GM18858 (cell line): Measurements from ENCODE around the gene SENP1.

Experiments used
- ATAC-seq: cut with Tn5 transposase; IDR thresholded peaks from one replicate; pipeline ENCODE4 v1.9.1; 2021; ENCODE audit not compliant: unreplicated experiment

Gene SENP1

DNA sequence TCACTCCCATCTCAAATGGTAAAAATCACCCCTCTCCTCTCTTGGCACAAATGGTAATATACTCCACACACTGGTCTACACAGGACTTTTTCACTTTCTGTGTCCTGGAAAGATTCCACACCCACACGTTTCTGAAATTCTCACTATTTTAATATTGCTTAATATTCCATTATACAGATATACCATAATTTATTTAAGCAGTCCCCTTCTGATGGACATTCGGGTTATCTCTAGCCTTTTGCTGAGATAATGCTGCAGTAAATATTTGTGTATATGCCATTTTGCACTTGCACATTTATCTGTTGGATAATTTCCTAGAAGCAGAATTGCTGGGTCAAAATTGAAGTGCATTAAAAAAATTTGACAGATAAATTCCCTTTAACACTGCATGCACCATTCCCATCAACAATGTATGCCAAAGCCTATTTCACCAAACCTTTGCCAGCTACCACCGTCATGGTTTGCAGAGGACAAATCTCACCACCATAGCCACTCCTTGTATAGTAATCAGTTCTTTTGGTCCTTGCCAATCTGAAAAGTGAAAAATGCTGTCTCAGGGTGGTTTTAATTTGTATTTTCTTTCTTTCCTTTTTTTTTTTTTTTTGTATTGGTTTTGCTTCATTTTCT is 86.1 kb downstream of the SENP1 start:
- no peak for ATAC-seq

DNA sequence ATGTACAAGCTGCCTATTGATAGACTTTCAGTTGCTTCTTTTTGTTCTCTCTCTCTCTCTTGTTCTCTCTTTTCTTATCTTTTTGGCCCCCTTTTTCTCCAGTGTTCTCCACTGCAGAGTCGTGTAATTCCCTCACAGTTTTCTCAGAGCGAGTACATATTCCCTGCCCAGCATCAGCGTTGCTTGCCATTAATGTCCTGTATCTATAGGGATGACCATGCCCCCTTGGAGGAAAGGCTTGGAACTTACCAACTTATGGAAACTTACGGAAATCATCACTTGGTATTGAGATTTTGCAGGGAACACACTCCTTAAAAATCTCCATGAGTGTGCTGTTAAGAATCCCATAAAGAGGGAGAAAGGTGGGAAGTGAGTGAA is 87.3 kb downstream of the SENP1 start:
- ATAC-seq = no peak

DNA sequence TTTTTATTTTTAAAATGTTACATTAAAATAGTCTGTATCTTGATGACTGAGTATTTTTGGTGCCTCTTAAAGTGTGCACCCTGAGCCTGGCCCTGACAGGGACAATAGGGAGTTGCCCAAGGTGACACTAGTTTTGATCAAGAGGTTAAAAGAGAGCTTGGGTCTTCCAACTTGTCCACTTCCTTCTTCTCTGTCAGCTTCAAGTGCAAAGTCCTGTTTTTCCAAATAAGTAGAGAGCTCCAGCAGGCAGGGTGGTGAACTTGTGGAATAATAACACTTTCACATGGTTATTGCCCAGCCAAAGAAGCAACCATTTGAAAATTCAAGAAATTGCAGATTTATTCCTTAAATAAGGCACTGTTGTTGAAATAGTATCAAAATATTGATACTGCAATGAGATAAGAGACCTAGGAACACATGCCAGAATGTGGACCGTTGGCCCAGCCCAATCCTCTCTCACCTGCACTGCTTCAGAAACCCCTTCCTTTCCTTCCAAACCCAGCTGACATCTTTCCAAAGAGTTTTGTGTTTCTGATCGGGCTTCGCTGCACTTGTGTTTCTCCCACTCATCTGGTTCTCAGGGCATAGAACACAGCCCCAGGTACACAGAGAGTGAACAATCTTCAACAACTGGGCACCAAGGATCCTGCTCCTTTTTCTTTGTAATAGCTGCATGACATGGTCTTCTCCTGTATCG is 87.8 kb downstream of the SENP1 start:
- no peak for ATAC-seq

DNA sequence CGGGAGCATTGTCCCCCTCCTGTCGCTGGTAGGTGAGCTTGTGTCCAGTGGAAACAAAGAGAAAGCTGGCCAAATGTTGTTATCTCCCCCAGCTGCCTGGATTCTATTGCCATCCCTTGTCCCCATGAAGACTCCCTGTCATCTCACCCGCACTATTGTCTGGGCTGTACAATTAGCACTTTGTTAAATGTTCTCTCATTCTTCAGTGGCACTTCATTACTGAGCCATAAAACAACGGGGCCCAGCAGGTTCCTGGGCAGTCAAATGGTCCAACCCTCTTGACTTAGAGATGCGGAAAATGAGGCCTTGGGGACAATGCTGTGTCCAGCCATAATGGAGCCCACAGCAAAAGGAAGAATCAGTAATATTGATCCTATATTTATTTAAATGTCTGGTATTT is 88.4 kb downstream of the SENP1 start:
- ATAC-seq = no peak

DNA sequence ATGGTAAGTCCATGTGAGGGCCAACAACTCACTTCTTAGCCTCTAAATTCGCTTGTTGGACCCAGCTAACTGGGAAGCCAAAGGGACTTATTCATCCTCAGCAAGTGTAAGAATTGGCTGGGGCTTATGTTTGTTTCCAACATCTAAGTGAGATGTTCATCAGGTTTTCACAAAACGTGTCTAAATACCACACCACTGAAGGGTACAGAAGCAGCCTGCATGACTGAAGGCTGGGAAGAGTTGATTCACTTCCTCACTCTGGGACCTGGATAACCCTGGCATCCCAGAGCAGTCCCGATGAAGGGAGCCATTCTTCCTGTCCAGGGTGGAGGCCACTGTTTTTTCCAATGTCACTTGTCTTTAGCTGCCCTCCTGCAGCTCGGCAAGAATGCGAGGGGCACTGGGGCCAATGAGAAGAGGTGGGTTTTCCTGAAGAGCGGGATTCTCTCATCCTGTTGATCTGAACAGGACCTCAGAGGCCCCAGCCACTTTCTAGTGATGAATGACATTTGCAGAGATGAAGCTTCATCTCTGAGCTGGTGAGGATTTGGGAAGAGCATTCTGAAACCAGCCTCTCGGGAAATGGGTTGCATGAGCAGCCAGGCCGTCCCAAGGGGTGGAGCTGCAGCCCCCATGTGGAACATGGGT is 89.4 kb downstream of the SENP1 start:
- no peak for ATAC-seq

DNA sequence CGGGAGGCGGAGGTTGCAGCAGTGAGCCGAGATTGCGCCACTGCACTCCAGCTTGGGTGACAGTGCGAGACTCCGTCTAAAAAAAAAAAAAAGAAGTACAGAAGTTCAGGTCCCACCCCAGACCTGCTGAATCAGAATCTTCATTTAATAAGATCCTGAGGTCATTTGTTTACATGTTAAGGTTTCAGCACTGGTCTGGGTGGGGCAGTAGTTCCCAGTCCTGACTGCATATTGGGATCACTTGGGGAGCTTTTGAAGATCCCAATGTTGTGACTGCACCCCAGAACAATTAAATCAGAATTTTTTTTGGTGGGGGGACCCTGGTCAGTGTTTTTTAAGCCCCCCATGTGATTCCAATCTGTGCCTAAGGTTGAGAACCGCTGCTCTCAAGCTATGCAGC is 89.9 kb downstream of the SENP1 start:
- ATAC-seq = no peak

DNA sequence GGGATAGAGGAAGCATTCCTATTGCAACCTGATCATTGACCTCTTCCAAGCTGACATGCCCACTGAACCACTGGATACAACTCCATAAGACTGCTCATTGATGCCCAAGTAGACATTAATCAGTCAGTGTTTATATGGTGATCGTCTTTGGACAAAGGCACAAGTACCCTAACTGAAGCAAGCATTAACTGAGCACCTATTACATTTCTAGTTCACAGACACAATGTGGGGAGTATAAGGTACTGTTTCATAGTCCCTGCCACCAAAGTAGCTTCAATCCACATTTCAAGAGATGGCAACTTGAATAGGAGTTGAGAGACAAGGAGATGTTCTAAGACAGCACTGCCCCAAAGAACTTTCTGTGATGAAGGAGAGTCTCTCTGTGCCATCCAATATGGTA is 90.8 kb downstream of the SENP1 start:
- no peak for ATAC-seq

DNA sequence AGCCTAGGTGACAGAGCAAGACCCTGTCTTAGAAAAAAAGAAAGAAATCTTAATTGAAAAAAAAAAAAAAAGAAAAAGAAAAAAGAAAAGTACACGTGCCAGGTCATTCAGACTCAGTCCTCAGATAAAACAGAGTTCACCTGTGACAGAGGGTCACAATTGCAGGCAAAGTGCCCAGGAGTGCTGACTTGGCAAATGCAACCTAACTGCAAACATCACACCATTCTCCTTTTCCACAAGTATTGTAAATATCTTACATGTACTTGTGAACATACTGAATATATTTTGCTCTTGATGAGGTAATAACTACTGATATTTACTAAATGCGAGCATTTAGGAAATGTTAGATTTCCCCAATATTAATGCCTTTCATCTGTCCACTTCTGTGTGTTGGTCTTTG is 92.6 kb downstream of the SENP1 start:
- no peak for ATAC-seq

DNA sequence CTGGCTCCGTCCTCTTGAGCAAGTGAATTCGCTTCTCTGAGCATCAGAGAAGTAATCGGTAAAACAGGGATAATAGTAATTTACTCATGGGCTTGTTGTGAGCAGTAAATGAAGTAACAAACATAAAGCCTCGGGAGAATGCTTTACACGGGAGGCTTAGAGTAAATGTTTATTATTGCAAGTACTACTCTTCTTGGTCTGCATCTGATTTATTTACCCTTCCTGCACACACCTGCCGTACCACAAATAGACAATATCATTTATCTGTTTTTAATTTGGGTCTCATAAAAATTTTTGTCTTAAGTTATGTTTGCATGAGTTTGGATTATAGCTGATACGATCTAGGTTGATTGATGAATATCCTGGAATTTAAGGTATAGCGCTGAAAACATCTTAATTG is 93.8 kb downstream of the SENP1 start:
- ATAC-seq = no peak

DNA sequence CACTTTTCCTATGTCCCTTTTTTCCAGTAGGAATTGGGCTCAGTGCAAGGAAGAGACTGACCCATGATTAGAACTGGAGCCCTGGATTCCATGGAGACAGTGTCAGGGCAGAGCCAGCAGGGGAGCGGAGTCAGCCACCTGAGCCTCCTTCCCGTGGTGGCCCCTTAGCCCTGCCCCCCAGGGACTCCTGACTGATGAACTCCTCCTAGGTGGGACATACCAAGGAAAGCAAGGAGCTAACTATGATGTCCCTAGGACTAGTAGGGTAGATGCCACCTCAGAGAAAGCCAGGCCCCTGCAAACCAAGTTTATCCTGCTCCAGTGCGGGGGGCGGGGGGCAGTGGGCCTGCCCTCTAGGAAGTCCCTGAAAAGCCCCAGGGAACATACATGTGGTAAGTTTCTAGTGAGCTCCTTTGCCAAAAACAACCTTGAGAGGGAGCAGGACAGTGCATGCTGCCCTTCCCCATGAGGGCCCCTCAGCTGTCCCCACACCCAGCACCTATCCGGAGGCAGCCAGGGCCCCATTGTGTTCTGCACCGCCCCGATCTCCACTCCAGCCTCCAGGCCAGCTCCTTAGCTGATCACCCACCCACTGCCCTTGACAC is 95.4 kb downstream of the SENP1 start:
- ATAC-seq = no peak

DNA sequence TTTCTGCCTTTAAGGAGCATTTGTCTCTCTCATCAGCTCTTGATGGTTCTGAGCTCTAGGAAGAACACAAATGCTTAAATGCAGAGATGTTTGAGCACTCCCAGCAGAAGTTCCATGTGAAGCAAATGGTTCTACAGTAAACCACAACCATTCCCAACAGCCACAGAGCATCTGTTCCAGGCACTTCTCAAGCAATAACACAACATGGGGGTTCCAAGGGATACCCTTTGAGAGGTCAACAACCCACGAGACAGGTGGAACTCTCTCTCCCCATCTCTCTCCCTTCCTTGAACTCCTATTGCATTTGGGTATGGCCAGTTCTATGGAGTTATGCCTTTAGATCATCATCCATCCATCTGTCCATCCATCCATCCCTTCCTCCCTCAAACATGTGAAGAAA is 96.4 kb downstream of the SENP1 start:
- ATAC-seq = no peak

DNA sequence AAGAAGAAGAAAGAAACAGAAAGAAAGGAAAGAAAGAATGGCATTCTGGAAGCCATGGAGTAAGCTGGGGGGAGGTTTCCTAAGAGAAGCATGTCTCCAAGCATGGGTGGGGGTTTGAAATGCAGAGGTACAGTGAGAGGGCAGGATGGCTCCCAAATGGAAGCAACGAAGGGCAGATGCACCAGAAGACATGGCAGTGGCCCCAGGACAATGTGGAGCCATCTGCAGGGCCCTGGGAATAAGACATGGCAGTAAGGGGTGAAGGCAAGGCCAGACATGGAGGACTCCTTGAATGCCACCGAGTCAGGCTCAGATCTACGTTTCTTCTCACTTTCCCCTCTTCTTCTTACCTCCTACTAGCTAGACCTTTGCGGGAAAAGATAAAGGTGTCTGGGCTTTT is 96.9 kb downstream of the SENP1 start:
- no peak for ATAC-seq

DNA sequence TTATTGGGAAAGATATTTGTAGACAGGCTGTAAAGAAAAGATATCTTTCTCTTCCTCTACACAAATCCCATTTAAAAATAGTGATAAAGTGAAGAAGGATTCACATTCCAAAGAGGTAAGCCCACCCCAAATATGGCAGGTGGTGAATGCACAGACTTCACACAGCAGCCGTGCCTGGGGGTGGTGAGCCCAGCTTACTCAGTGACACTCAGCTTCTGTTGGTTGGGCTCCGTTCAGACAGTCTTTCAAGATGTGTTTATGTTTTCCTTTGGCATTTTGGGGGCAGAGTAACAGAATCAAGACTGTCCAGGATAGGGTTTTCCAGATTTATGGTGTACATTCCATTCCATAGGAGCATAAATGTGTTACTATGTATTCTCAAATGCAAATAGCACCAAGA is 97.5 kb downstream of the SENP1 start:
- no peak for ATAC-seq

DNA sequence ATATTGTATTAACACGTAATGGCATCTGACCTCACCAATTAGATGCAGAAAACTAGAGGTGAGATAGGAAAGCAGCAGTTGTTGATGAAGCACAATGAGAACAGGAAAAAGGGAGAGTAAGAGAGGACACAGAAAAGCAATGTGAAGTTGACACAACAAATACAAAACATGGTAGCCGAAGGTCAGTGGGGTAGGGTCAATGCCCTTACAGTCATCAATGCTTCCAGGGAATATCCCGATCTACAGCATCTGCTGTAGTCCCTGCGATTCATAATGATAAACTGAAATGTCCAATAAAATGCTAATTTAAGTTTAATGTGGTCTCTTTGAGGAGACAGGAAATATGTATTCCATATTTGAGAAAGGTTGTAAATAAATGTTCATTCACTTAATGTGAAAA is 98.7 kb downstream of the SENP1 start:
- no peak for ATAC-seq

DNA sequence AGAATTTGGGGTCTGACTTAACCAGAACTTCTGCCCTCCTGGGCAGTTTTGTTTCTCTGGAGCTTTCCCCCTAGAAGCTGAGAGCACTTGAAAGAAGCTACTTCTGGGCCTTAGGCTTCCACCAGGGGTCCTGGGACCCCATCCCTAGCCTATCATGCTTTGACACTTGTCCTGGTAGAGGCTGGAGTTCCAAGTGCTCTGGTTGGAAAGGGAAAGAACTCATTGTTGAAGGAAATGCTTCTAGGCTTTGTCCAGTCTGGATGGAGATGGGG is 100.2 kb downstream of the SENP1 start:
- ATAC-seq = no peak

DNA sequence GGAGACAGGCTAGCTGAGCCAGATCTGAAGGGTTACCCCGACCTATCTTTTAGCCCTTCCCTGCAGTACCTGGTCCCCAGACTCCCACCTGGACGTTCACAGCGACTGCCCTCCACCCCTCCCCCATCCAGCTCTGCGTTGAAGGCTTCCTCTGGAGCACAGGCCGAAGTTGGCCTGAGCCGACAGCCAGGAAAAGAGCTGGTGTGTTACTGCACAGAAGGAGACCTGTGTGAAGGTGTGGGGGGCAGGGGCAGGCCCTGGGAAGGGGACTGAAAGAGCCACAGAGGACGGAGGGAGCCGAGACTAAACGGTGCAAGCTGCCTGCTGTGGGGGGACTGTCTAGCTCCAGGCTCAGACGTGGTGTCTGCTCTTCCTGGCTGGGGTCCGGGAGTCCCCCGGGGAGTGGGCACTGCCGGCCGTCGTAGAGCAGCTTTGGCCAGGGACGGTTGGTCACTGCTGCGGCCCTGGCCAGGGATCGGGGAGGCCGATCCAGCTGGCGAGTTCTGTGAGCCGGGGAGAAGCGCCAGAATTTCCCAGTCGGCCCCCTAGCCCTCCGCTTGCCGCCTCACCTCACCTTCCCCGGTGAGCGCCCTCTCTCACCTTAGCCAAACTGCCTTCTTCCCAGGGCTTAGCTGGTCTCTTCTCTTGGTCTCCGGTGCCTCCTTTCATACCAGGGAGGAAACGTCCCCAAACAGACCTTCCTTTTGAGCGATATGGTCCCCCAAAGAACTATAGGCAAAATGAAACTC is 100.7 kb downstream of the SENP1 start:
- ATAC-seq = no peak

DNA sequence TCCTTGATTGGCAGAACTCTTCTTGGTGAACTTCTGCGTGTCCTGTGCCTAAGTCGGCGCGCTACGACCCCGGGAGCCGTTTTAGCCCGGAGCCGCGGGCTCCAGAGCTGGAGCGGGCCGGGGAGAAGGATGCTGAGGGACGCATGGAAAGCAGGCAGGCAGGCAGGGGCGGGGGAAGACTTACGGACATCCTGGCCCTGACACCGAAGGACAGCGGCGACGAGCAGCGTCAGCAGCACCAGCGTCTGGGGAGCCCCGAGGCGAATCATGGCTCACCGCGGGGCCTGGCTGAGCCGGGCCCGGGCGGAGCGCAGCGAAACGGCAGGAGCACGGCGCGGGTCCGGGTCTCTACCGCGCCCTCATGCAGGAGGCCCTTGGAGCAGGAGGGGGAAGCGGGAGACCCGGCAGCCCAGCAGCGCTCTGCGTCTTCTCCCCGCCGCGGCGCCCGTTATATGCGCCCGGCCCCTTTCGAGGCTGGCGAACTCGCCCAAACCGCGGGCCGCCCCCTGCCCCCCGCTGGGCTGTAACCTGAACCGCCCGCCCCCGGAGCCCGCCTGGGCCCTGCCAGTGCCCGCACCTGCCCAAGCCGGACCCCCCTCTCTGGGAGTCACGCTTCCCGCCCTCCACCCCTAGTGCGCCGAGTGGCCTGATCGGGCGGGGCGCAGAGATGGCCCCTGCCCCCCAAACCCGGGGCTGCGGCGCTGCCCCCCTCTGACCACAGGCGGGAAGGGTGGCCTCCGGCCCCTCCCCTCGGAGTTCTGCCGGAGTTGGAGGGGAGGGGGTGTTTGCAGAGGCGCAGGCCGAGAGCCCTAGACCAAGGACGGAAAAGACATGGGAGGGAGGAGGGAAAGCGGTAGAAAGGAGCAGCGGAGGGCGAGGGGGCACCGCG is 101.6 kb downstream of the SENP1 start, which contains the start of gene COL2A1:
COL2A1 (minus strand) TSS at position 424 of the 889 bp plus-strand sequence; CDS start at position 269, 155 bp downstream.
- no peak for ATAC-seq

DNA sequence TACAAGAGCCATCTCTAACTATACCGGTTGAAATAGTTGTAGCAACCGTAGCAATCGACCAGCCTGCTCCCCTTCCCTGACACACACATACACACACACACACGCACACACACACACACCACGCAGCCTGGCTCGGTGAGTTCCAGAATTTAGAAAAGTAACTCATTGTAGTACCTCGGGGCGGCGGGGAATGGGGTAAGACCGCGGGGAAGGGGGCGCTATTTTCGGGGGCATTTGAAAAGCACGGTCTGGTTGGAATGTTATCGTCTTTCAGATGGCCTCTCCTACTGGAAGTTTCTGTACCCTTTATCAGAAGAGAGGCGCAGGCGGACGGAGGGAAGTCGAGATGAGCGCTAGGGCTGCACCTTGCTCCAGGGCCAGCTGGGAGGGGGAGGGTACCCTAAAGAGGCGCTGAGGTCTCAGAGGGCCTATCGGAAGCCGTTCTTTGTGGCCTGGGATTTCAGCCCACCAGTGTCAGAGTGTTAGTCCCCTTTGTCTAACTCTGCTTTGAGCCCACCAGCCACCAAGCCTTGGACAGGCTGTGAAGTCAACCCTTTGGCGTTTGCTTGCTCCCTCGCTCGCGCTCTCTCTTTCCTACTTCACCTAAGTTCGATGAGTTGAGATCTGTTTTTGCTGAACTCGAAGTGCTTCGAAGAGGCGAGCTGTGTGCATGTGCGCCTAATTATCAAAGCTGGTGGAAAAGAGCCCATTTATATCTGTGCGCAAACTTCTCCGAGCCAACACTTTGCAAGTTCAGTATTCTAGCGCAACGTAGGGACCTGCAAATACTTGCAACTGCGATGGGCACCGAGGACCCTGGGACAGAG is 102.4 kb downstream of the SENP1 start:
- ATAC-seq = no peak

DNA sequence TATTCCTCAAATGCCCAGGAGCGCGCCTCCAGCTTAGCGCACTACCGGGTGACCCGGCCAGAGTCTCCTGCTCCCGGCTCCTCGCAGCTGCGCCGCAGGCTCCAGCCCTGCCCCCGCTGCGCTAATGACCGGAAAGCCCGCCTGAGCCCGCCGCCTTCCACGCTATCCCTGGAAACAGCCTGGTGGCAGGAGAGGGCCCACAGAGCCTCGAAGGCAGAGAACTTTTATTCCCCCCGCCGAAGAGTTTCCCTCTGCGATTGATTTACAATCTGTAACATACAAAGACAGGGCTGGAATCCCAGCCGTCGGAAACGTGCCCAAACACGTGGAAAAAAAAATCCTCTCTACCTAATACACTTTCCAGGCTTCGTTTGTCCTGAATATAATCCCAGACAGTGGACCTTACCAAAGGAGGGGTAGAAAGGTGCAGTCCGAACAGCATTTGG is 103.1 kb downstream of the SENP1 start:
- ATAC-seq = no peak

DNA sequence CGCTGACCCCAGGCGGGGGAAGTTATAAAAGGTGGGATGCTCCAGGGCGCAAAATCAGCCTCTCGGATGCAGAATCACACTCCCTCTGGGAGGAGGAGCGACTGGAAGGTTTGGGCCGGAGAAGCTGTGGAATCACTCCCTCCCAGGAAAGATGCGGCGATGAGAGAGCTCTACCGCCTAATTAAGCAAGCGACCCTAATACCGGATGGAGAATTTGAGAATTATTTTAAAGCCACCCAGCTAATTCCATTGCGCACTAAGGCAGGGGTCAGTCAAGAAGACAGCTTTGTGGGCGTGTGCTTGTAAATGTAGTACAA is 103.5 kb downstream of the SENP1 start:
- no peak for ATAC-seq
